GM12801 (cell line): ENCODE data around the gene CORO2B.

ENCODE experiments used
- TF ChIP-seq, protein P1 (sequence below): IDR thresholded peaks from one replicate; pipeline ENCODE4 v1.5.1; 2011; ENCODE audit warnings: control low read depth; ENCODE audit not compliant: insufficient read length; ENCODE audit errors: extremely low read depth

The CORO2B gene

GRCh38 chr15:68674975-68675374, 96.2 kb downstream of the CORO2B start:
- TF ChIP-seq, protein P1, sequence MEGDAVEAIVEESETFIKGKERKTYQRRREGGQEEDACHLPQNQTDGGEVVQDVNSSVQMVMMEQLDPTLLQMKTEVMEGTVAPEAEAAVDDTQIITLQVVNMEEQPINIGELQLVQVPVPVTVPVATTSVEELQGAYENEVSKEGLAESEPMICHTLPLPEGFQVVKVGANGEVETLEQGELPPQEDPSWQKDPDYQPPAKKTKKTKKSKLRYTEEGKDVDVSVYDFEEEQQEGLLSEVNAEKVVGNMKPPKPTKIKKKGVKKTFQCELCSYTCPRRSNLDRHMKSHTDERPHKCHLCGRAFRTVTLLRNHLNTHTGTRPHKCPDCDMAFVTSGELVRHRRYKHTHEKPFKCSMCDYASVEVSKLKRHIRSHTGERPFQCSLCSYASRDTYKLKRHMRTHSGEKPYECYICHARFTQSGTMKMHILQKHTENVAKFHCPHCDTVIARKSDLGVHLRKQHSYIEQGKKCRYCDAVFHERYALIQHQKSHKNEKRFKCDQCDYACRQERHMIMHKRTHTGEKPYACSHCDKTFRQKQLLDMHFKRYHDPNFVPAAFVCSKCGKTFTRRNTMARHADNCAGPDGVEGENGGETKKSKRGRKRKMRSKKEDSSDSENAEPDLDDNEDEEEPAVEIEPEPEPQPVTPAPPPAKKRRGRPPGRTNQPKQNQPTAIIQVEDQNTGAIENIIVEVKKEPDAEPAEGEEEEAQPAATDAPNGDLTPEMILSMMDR, result no peak

- TF ChIP-seq, protein P1, result no peak
Measured at GRCh38 chr15:68676011-68676605, 97.3 kb downstream of the CORO2B start.

- TF ChIP-seq, protein P1, result no peak
Measured at GRCh38 chr15:68676926-68677325, 98.1 kb downstream of the CORO2B start.

- TF ChIP-seq, protein P1, result no peak
Measured at GRCh38 chr15:68677996-68678395, 99.2 kb downstream of the CORO2B start.

- TF ChIP-seq, protein P1, result no peak
Measured at GRCh38 chr15:68678746-68679145, 100.0 kb downstream of the CORO2B start.

DNA sequence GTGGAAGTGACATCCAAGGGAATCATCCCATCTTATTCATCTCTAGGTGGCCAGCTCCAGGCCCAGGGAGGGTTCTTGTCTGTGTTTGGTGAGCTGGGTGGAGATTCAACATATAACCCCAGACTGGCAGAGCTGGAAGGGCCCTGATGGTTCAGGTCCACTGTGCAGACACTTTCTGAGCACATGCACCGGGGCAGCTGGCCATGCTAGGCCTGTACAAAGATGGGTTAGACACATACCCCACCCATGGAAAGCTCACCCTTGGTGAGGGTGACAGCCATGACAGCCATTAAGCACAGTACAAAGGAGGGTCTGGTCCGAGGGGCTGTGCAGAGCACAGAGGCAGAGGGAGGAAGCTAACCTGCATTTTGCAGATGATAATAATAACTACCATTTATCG, 100.4 kb downstream of the CORO2B start:
- TF ChIP-seq, protein P1, result no peak

GRCh38 chr15:68679961-68680371, 101.2 kb downstream of the CORO2B start:
- TF ChIP-seq, protein P1, result no peak
